HG03439 (cell line): ENCODE data around the gene ATRNL1.
"Not testable (repeated sequence)": the region's sequence is repeated elsewhere in the genome, so short reads cannot be mapped to it uniquely, and the experiment has no call there.

Experiments
- ATAC-seq: cut with Tn5 transposase; IDR thresholded peaks from one replicate; pipeline ENCODE4 v1.9.1; 2021; ENCODE audit warnings: mild to moderate bottlenecking, moderate library complexity; ENCODE audit not compliant: unreplicated experiment

Gene ATRNL1

GRCh38 chr10:115720121-115720520, 627.0 kb downstream of the ATRNL1 start:
- no peak for ATAC-seq

GRCh38 chr10:115727129-115727528, 634.0 kb downstream of the ATRNL1 start:
- ATAC-seq, result no peak

- no peak for ATAC-seq
Observed at GRCh38 chr10:115744089-115744488, 650.9 kb downstream of the ATRNL1 start.

GRCh38 chr10:115745943-115746342, 652.8 kb downstream of the ATRNL1 start:
- no peak for ATAC-seq

GRCh38 chr10:115747811-115748210, 654.6 kb downstream of the ATRNL1 start:
- ATAC-seq, result no peak

GRCh38 chr10:115758488-115758887, 665.3 kb downstream of the ATRNL1 start:
- not testable (repeated sequence) for ATAC-seq

- no peak for ATAC-seq
Observed at GRCh38 chr10:115760131-115760530, 667.0 kb downstream of the ATRNL1 start.

GRCh38 chr10:115761166-115761565, 668.0 kb downstream of the ATRNL1 start:
- no peak for ATAC-seq

- ATAC-seq, result no peak
Observed at GRCh38 chr10:115762029-115762428, 668.9 kb downstream of the ATRNL1 start.

- no peak for ATAC-seq
Observed at GRCh38 chr10:115771755-115772154, 678.6 kb downstream of the ATRNL1 start.

- ATAC-seq, result no peak
Observed at GRCh38 chr10:115772606-115773005, 679.4 kb downstream of the ATRNL1 start.

GRCh38 chr10:115773832-115774231, 680.7 kb downstream of the ATRNL1 start:
- no peak for ATAC-seq

- no peak for ATAC-seq
Observed at GRCh38 chr10:115774721-115775120, 681.6 kb downstream of the ATRNL1 start.

GRCh38 chr10:115777646-115778045, 684.5 kb downstream of the ATRNL1 start:
- no peak for ATAC-seq

- ATAC-seq, result no peak
Observed at GRCh38 chr10:115790220-115790619, 697.1 kb downstream of the ATRNL1 start.

- ATAC-seq, result no peak
Observed at GRCh38 chr10:115795964-115796363, 702.8 kb downstream of the ATRNL1 start.

GRCh38 chr10:115801457-115801856, 708.3 kb downstream of the ATRNL1 start:
- no peak for ATAC-seq

- ATAC-seq, result no peak
Observed at GRCh38 chr10:115801992-115802391, 708.8 kb downstream of the ATRNL1 start.

GRCh38 chr10:115802911-115803310, 709.7 kb downstream of the ATRNL1 start:
- ATAC-seq, result no peak

- no peak for ATAC-seq
Observed at GRCh38 chr10:115814542-115814941, 721.4 kb downstream of the ATRNL1 start.

GRCh38 chr10:115818012-115818411, 724.8 kb downstream of the ATRNL1 start:
- no peak for ATAC-seq

- ATAC-seq, result no peak
Observed at GRCh38 chr10:115826396-115826795, 733.2 kb downstream of the ATRNL1 start.

- no peak for ATAC-seq
Observed at GRCh38 chr10:115827231-115828009, 734.3 kb downstream of the ATRNL1 start.
